ENCODE results near the gene OR2S2.

GRCh38 chr9:35909687-35910612, 48.0 kb downstream of the OR2S2 start:
- TF ChIP-seq POLR2AphosphoS5 (IDR thresholded peaks at IDR 0.05) (no peak), CTCF (IDR thresholded peaks at IDR 0.05) (no peak), POLR2A (IDR thresholded peaks at IDR 0.05) (no peak)
